Measurements from ENCODE around the gene DTHD1.
A peak's percentile ranks its signal among the peaks of the same experiment; 100 is the strongest.

The DTHD1 gene

DNA sequence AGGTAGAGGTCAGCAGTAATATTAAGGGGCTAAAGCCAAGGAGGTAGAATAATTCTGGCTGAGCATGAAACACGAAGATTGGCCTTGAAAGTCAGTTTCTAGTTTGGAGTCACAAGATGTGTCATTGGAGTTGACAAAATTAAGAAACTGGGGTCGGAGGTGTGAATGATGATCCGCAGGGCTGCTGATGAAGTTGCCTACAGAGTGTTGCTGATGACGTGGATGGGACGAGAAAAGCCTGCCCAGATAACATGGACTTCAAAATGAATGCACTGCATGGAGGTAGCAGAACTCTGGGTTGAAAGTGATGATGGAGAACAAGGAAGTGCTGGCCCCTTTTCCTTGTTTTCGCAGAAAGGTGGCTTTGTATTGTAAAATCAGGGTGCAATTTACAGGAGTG, 60.5 kb downstream of the DTHD1 start:
- no peak for DNase-seq (ENCODE audit: low read depth in 2 of 3, low spot score in 1 of 3)

DNA sequence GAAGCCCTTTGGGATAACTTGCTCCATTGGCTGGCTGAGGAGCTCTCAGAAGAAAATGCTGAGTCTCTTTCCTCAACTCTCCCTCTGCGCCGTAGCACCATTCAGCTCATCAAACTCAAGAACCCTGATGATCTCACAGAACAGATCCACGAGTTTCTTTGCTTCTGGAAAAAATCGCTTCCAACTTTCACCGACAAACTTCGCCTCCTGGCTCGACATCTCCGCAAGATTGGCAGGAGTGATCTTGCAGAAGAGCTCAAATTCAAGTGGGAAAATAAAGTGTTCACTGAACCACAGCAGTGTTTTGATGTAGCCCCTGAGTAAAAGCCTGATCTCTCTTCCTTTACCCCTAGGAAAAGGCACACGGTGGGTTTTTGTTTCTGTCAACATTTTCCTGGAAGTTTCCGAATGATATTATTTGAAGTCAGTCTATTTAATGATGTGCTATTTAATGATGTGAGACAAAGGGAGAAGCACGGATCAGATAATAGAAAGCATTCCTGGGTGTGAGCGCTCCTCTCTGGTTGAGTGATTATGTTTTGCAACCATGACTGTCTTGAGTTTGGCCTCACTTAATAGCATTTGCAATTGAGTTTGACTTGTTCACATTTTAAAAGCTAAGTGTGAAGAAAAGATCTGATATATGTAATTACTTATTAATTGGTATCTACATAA, 62.2 kb downstream of the DTHD1 start:
- DNase-seq (ENCODE audit: low read depth in 2 of 3, low spot score in 1 of 3): no peak

DNA sequence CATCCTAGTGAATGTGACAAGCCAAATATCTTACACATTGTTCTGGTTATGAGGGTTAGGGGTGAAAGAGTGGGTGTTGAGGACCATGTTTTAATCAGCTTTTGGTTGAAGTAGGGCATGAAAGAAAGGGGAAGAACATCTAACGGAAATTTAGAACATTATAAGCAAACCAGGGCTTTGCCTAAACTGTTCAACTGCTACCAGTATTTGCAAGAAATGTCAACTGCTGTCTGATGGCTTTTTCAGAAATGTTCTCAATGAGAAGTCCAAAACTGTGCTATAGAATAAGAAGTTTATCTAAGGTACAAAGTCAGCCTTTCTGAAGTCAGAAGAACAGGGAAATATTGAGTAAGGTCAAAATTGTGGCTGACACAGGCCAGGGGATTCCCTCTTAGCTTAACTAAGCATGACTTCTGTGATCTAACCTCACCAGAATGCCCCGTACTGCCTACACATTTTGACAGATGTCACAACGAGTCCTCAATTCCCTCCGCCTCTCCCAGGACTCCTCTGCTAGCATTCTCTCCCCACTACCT, 67.1 kb downstream of the DTHD1 start:
- peak in 1 of 3 donors; percentile 30 for DNase-seq (ENCODE audit: low read depth in 2 of 3, low spot score in 1 of 3)

DNA sequence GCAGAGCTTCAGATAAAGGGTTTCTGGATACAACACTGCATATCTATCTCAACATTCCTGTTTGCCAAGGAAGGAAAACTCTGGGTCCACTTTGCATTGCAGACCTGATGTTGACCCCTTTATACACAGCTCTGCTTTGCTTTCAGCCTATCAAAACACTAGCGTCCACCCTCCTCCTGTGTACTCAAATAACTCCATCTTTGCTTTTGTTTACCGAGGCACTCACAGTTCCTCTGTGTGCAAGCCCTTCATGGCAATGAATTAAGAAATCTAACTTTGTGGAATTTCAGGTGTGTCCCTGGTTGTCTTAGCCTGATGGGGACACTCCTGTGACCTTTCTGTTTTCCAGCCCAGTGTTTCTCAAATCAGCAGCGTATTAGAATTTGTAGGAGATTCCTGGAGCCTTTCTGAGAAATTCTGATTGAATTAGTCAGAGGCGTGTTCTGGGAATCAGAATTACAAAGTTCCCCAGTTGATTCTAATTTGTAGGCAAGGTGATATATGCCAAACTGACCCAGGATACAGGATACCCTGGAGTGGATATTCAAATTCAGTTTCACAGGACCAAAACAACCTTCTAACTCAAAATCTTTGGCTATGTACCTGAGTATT, 68.6 kb downstream of the DTHD1 start:
- no peak for DNase-seq (ENCODE audit: low read depth in 2 of 3, low spot score in 1 of 3)

DNA sequence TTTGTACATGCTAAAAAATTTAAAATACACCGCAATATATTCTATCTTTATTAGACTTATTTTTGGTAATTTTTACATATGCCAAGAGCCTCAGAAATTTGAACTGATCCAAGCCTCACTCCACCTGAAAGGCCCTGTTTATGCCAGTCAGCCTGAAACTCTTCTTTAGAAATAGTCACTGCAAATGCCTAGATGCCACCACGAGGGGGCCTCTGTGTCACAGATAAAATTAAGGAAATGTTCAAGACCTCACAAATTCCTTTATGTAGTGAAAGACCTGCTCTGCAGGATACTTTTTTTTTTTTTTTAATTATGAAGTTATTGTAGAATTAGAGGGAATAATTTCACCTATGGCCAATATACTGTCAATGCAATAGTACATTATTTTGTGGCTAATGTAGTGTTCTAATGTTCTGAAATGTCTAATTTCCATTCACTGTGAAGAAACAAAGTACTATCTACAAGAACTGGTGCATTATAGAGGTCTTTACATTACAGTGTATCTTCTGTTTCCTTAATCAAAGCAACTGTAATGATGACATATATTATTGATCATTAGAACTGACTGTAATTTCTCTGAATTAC, 69.8 kb downstream of the DTHD1 start:
- DNase-seq (ENCODE audit: low read depth in 2 of 3, low spot score in 1 of 3): peak; percentile 43 to 64 (median 58)

DNA sequence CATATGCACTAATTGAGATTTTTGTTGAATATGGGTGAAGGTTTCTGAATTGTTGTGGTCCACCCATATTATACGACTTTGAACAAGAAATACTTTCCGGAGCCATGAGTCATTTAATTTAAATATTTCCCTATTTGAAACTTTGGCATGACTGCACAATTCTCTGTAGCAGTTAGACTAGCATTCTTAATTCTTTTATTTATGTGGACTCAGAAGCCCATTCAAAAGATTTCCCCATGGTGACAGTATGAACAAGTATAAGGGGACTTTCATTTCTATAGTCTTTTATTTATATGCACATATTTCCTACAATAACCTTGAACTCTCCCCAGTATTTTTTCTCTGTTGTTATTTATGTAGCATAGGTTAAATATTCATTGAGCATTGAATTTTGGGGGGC, 72.6 kb downstream of the DTHD1 start:
- DNase-seq (ENCODE audit: low read depth in 2 of 3, low spot score in 1 of 3): no peak

DNA sequence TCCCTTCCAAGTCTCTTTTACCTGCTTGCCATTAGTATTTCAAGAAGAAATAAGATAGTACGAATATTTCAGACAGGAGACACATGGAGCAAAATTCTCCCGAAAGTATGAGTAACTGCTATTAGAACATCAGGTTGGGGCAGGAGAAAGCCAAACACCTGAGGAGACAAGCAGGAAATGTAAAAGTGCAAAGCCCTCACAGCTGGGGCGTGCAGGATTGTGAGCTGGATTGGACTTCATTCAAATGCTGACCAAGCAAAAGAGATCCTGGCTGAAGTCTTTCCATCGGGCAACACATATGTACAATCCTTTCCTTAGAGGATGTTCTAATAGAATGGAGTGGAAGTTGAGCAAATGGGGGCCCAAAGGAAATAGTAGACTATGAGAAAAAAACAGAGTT, 76.8 kb downstream of the DTHD1 start:
- no peak for DNase-seq (ENCODE audit: low read depth in 2 of 3, low spot score in 1 of 3)

DNA sequence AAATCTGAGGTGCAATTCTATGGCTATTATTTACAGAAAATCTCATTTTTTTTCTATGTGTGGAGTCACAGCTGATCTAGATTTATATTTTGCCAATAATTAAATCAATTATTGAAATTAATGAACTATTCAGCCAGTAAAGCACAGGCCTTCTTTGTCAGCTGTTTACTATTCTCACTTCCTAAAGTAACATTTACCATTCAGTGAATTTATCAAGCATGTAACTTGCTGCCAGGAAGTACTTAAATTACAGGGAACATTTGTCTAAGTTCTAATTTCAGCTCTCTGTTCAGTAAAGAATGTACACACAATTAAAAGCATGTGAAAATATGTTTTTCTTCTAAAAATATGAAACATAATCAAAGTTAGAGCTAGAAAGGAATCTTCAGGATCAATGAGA, 79.3 kb downstream of the DTHD1 start:
- DNase-seq (ENCODE audit: low read depth in 2 of 3, low spot score in 1 of 3): no peak

DNA sequence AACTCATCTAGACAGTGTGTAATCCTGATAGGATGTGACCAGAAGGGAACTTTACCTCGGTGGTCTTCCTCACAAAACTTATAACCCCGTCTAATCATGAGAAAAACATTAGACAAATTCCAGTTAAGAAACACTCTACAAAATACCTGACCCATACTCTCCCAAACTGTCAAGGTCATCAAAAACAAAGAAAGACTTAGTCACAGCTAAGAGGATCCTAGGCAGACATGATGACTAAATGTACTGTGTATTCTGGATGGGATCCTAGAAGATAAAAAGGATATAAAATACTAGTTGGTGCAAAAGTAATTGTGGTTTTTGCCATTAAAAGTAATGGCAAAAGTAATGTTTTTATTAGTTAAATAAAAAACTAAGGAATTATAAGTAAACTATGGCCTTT, 81.6 kb downstream of the DTHD1 start:
- DNase-seq (ENCODE audit: low read depth in 2 of 3, low spot score in 1 of 3): no peak

DNA sequence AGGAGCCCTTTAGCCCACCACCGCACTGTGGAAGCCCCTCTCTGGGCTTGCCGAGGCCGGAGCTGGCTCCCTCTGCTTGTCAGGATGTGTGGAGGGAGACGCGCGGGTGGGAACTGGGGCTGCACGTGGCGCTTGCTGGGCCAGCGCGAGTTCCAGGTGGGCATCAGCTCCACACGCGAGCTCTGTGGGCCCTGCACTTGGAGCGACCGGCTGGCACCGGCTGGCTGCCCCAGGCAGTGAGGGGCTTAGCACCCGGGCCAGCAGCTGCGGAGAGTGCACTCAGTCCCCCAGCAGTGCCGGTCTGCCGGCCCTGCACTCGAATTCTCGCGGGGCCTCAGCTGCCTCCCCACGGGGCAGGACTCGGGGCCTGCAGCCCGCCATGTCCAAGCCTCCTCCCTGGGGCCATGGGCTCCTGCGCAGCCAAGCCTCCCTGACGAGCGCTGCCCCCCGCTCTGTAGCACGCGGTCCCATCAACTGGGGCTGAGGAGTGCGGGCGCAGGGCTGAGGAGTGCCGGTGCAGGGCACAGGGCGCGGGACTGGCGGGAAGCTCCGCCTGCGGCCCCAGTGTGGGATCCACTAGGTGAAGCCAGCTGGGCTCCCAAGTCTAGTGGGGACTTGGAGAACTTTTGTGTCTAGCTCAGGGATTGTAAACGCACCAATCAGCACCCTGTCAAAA, 93.6 kb downstream of the DTHD1 start:
- DNase-seq (ENCODE audit: low read depth in 2 of 3, low spot score in 1 of 3): no peak

DNA sequence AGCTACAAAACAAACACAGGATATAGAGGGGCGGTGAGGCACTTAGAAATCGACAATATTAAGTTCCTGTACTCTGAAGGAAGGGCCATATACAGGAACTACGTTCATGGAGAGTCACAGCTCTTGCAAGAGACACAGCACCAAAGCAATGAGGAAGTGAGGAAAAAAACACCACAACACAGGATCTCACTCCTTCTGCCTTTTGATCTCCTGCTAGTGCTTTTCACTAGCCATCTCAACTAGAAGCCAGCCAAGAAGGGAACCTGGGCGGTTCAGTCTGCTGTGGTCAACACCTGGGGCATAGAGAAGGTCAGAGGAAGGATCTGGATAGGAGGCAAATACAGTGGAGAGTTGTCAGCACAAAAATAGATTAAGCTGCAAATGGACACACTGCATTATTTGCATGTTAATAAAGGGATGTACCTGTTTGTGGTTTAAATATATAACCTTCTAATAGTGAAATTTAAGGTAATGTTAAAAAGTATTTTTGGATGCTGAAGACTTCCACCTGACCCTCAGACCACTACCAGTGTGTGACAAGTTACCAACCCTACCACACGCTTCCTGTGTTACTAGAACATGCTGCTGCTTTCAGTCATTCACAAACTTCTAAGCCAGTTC, 104.6 kb downstream of the DTHD1 start:
- no peak for DNase-seq (ENCODE audit: low read depth in 2 of 3, low spot score in 1 of 3)

DNA sequence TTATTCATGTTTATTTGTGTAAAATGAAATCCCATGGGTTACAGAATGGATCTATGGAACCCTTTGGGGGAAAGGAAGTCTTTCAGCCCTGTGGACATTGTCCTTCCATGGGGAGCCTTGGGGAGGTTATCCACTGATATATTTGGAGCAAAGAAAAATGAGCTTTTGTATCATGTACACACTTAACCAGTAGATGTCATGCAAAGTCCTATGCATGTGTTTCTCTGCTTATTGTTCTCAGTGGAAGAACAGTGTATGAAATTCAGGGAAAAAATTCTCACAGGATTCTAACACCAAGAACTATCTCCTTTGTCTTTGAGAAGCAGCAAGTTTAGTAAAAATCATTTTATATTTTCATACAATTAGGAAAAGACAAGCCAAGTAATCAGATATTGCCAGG, 105.3 kb downstream of the DTHD1 start:
- no peak for DNase-seq (ENCODE audit: low read depth in 2 of 3, low spot score in 1 of 3)

DNA sequence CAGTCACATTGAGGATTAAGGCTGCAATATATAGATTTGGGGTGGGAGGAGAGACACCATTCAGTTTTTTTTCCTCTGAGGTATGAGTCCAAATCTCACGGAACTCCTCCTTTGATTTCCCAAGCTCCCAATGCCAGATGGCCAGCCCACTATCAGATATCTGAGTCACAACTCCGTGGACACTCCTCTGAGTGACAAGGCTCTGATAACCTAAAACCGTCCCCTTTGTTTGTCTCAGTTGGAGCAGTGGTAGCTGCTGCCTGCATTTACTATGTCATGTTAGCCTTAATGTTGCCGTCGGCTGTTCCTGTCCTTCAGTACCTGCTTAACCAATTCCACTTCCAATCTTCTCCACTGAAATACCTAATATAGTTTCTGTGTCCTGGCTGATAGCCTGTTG, 107.3 kb downstream of the DTHD1 start:
- DNase-seq (ENCODE audit: low read depth in 2 of 3, low spot score in 1 of 3): no peak

DNA sequence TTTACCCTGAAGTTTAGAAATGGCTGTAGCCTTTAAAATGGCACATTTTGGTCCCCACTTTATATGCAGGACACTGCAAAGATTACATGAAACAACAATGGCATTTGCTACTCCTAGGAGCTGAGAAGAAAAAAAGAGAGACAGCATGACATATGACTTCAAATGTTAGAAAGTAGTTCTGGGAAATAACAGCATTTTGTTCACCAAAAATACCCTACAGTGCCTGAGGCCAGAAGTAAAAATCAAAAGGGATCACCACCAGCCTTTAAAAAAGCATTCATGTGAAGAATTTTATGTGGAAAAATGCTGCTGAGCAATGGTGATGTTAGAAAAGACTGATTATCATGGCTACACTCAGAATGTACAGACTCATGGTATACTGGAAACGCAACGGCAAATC, 110.0 kb downstream of the DTHD1 start:
- DNase-seq (ENCODE audit: low read depth in 2 of 3, low spot score in 1 of 3): no peak

DNA sequence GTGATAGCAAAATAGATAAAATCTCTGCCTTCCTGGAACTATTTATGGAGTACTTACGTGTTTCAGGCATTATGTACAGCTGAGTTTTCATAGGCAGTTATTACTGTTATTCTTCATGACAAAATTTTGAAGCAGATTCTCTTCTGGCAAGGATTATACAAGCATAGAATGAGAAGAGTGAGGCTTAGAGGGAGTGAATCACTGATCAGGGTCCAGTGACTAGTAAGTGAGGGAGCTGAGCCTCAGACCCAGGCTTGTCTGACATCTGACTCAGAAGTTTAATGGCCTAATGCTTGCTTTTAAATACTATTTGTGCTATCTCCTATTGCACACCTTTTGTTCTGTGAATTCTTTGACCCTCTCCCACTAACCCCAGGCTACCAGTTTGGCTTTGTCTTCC, 110.6 kb downstream of the DTHD1 start:
- DNase-seq (ENCODE audit: low read depth in 2 of 3, low spot score in 1 of 3): no peak

DNA sequence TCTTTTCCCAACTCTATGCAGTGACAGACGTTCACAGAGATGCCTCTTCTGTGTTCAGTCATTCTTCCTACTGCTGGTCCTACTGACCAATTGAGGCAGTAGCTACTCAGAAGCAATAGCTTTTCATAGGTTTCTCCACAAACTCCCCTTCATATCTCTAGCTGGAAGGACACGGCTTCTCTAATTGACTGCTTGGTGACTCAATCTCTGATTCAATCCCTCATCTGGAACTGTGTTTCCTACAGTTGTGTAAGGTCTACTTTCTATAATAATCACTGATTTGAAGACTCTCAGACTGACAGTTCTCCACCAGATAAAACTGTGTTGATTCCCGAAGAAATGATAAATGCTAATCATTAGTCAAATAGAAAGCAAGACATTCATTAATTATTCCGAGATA, 111.5 kb downstream of the DTHD1 start:
- DNase-seq (ENCODE audit: low read depth in 2 of 3, low spot score in 1 of 3): no peak

Data from stimulated activated CD4-positive, alpha-beta T cell treated with anti-CD3 and anti-CD28 coated beads, Interleukin-12 subunit alpha, Interleukin-12 subunit beta, amount 100 ng/mL, for 48 hours (primary cell).